Skeletal muscle tissue (tissue), 4 donors: ENCODE results near the gene CETN1. TPM values are rescaled to one million over a fixed set of nuclear protein-coding genes. Genes with fewer than 3 reads are reported as not detected.

Source experiments
- H3K27ac ChIP-seq: one replicate; pipeline ENCODE4 v1.7.0; 2013; ENCODE audit warnings: mild to moderate bottlenecking, low read depth, low read length, inconsistent platforms
- H3K27me3 ChIP-seq, 3 donors: one replicate each; pipeline ENCODE4 v1.7.0; 2013; ENCODE audit warnings: low read length in 3 of 3; ENCODE audit not compliant: control insufficient read depth in 3 of 3, insufficient read depth in 3 of 3
- H3K36me3 ChIP-seq, 3 donors: one replicate each; pipeline ENCODE4 v1.7.0; 2013; ENCODE audit warnings: low read length in 3 of 3; ENCODE audit not compliant: control insufficient read depth in 3 of 3, insufficient read depth in 3 of 3
- H3K4me1 ChIP-seq, 3 donors: one replicate each; pipeline ENCODE4 v1.7.0; 2013; ENCODE audit warnings: low read length in 3 of 3, mild to moderate bottlenecking in 3 of 3; ENCODE audit not compliant: control insufficient read depth in 3 of 3, insufficient read depth in 3 of 3
- H3K4me3 ChIP-seq, 3 donors: one replicate each; pipeline ENCODE4 v1.7.0; 2013; ENCODE audit warnings: low read length in 3 of 3
- H3K9ac ChIP-seq, 3 donors: one replicate each; pipeline ENCODE4 v1.7.0; 2013; ENCODE audit warnings: low read length in 3 of 3, mild to moderate bottlenecking in 3 of 3, moderate library complexity in 2 of 3, low read depth in 1 of 3
- H3K9me3 ChIP-seq, 3 donors: one replicate each; pipeline ENCODE4 v1.7.0; 2013; ENCODE audit warnings: low read length in 3 of 3; ENCODE audit not compliant: control insufficient read depth in 3 of 3
- total RNA-seq: library from RNA; depleted of rRNA; stranded (reverse); fragments of >200 nt; gene quantifications from one replicate; pipeline ENCODE4 v1.2.3, GENCODE V29; 2014
- donor health status: Osteomylitis.

Gene CETN1
- total RNA-seq, 1 donor from 2014 or later: not detected

DNA sequence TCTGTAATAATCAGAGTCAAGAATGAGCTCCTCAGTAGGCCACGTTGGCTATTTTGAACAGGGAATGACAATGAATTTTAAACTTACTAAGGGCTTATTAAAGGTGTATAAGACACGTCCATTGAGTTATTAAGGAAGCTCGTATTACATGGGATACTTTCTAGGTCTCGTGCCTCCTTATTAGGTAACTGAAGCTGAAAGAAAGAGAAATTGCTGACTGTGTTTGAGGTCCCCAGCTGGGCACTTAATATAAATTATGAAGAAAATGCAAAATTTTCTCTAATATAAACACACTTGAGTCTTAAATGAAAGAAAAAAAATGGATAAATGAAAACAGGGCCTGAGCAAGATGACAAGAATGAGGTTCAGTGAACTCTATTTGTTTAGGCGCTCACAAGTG lies 38.4 kb downstream of the CETN1 start:
- Histone ChIP-seq H3K4me1 (no peaks in the 10 kb centered on the region), H3K36me3 (no peaks in the 10 kb centered on the region), H3K27ac (no peak overlapping the region), H3K4me3 (no peak overlapping the region), H3K9ac (no peak overlapping the region), H3K9me3 (no peaks in the 10 kb centered on the region), H3K27me3 (no peaks in the 10 kb centered on the region)

- Histone ChIP-seq H3K9me3 (no peaks in the 10 kb centered on the region), H3K27me3 (no peaks in the 10 kb centered on the region), H3K36me3 (no peaks in the 10 kb centered on the region), H3K27ac (no peak overlapping the region), H3K4me3 (no peak overlapping the region), H3K4me1 (no peaks in the 10 kb centered on the region), H3K9ac (no peak overlapping the region)
These were observed 41.3 kb downstream of the CETN1 start for GRCh38 chr18:621291-622043.

- Histone ChIP-seq H3K9ac (no peak overlapping the region), H3K4me3 (no peak overlapping the region), H3K36me3 (no peaks in the 10 kb centered on the region), H3K9me3 (no peaks in the 10 kb centered on the region), H3K27ac (no peak overlapping the region), H3K27me3 (no peaks in the 10 kb centered on the region), H3K4me1 (no peaks in the 10 kb centered on the region)
These were observed 42.1 kb downstream of the CETN1 start for GRCh38 chr18:622289-622688.

DNA sequence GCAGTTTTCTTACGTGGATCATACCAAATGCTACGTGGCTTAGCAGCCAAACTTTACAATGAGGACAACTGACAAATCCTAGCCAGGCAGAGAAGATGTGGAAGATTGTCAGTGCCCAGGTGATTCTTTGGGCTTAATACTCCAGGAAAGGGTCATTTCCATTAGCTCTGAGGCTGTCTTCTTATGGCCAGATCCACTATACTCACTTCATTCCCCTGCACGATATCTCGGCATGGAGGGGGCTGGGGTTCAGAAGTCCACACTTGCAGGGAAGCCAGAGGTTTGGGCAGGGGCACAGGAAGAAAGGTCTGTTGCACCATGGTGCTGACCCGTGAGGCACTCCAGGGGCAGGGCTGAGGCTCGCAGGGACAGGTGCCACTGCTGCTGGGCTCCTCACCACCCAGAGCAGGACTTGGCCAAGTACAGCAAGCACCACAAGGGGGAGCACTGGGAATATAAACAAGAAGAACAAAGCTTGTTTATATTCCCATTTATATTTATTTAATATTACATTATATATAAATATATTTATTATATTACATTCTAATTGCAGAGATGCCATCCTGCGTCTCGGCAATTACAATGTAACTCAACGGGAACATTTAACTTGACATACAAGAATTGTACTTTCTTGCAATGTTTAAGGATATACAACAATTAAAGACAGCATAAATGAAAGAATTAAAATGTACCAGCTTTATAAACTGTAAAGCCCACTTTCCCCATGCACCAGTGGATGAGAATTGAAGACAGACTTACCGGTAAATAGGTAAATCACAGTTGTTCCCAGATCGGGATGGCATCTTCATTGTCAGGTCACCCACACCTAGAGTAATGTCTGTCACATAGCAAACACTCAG lies 43.8 kb downstream of the CETN1 start:
- H3K9ac ChIP-seq: no peak overlapping the region
- no peaks in the 10 kb centered on the region for H3K9me3 ChIP-seq
- H3K4me3 ChIP-seq: no peak overlapping the region
- H3K4me1 ChIP-seq: no peaks in the 10 kb centered on the region
- H3K36me3 ChIP-seq: no peaks in the 10 kb centered on the region
- peaks cover 0 to 3% (median 0%) of the 10 kb centered on the region in 3 donors for H3K27me3 ChIP-seq
- no peak overlapping the region for H3K27ac ChIP-seq

- no peak overlapping the region for H3K4me3 ChIP-seq
- no peaks in the 10 kb centered on the region for H3K4me1 ChIP-seq
- no peaks in the 10 kb centered on the region for H3K36me3 ChIP-seq
- no peak overlapping the region for H3K9ac ChIP-seq
- H3K27me3 ChIP-seq: peaks cover 0 to 4% (median 3%) of the 10 kb centered on the region in 3 donors
- H3K27ac ChIP-seq: no peak overlapping the region
- H3K9me3 ChIP-seq: no peaks in the 10 kb centered on the region
These were observed 47.1 kb downstream of the CETN1 start for GRCh38 chr18:627231-627630.

DNA sequence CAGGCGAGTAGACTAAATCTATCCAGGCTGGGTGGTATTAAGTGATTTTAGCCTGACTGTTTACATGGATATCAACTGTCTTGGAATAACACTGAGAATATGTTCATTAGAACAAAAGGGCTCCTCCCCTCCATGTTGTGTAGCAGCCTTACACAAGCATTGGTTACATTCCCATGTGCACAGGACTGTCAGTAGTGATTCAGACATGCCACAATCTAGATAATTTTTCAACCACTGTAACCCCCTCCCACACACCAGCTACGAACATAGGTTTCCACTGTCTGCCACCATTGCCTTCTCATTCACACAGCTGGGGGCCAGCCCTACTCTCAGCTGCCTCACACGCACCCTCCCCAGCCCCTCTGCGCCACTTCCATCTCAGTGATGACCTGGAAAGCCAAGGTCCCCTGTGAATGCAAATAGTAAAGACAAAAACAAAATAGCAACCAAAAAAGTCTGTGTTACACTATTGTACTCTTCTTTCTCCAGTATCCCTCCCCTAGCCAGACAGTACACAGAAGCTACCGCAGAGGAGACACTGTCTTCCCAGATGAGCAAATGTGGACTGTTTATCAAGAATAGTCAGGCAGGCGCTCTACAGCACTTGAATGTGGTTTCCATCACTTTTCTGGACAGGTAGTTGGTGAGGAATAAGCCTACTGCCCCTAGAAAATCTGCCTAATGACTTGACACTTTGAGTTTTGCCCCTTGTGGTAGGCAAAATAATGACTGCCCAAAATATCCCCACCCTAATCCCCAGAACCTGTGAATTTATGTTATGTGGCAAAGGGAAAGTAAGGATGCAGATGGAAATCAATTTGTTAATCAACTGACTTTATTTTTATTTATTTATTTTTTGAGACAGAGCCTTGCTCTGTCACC lies 49.3 kb downstream of the CETN1 start:
- no peaks in the 10 kb centered on the region for H3K9me3 ChIP-seq
- H3K36me3 ChIP-seq: no peaks in the 10 kb centered on the region
- H3K9ac ChIP-seq: no peak overlapping the region
- peaks cover 0 to 4% (median 3%) of the 10 kb centered on the region in 3 donors for H3K27me3 ChIP-seq
- no peak overlapping the region for H3K4me3 ChIP-seq
- no peaks in the 10 kb centered on the region for H3K4me1 ChIP-seq
- no peak overlapping the region for H3K27ac ChIP-seq

GRCh38 chr18:631560-631959 lies 51.4 kb downstream of the CETN1 start:
- no peak overlapping the region for H3K4me3 ChIP-seq
- H3K36me3 ChIP-seq: no peaks in the 10 kb centered on the region
- no peaks in the 10 kb centered on the region for H3K4me1 ChIP-seq
- peaks cover 0 to 4% (median 3%) of the 10 kb centered on the region in 3 donors for H3K27me3 ChIP-seq
- H3K27ac ChIP-seq: no peak overlapping the region
- H3K9ac ChIP-seq: no peak overlapping the region
- H3K9me3 ChIP-seq: no peaks in the 10 kb centered on the region

Other genes with a start within 250 kb of the CETN1 start
- gene COLEC12, start 79.7 kb upstream of the CETN1 start, total RNA-seq: 39.1 TPM
- gene CLUL1, start 16.6 kb downstream of the CETN1 start, total RNA-seq: 0.52 TPM
- 15.7 TPM for gene TYMS, start 77.3 kb downstream of the CETN1 start, total RNA-seq
- gene ENOSF1, start 132.2 kb downstream of the CETN1 start, total RNA-seq: 14.1 TPM
- gene YES1, start 231.9 kb downstream of the CETN1 start, total RNA-seq: 40.7 TPM